Activated T-cell treated with anti-CD3 and anti-CD28 coated beads for 1 hour (primary cell): ENCODE measurements around the gene CD40.

Experiments
- DNase-seq: peaks from one replicate; pipeline ENCODE4 v3.0.0-alpha.2; 2020; ENCODE audit warnings: low read depth

CD40 gene

DNA sequence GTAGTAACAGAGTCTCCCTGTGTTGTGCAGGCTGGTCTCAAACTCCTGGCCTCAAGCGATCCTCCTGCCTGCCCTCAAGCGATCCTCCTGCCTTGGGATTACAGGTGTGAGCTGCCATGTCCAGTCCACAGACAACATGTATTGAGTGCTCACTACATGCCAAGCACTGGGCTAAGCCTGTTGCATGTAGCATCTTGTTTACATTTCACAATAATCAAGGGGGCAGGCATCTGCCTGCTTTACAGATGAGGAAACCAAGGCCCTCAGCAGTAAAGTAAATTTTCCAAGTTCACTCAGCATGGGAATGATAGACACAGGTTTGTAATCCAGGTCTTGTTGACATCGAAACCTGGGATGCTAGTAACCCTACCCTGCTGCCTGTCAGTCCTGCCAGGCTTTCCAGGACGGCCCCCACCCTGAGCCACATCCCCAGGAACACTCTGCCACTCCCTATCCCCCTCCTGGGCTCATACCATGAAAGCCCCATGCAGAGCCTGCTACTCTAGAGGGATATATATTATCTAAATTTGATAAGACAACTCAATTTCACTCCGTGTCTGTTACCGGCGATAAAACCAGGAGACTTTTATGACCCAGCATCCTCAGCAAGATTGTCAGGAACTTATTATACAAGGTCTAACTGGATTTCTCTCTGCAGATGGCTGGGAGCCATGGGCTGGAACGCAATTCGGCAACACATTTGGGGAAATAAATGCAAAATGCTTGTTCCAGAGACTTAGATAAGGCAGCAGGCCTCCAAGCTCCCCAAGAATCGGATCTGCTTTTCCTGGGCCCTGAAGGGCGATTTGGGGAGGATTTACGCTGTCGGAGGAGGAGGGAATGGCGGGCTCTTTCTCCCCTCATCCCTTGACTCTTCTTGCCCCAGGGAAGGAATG is 30.4 kb downstream of the CD40 start:
- DNase-seq, result no peak

DNA sequence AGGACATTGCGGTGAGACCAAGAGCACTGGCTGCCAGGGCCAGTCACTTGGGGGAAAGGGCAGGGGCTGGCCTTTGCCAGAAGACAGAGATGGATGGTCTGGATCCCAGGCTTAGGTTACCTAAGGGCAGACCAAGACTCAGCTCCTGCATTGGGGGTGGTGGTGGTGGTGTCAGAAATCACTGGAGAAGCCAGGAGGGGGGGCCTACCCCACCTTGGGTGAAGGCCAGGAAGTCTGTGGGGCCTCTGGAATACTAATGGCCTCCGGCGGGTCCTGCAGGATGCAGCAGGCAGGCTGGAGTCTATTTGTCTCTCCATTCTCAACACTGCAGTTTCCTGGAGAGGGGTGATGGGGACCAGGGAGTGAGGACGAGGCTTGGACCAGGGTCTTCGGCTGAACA is 32.8 kb downstream of the CD40 start:
- no peak for DNase-seq

DNA sequence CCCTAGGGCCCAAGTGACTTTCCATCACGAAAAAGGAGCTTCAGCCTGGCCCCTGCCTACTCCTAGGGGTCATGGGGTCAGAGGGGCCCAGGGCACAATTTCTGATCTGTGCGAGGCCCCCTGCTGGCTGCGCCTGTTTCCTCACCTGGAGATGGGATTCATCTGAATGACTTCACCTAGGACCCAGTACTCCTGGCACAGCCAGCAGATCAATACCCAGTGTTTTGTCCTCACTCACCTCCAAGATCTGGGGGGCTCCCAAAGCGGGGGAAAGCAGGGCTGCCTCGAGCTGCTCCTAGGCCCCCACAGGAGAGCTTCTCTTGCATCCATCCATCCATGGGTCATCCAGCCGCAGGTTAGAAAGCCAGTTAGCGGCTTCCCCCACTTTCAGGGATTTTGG is 33.8 kb downstream of the CD40 start:
- DNase-seq, result no peak

DNA sequence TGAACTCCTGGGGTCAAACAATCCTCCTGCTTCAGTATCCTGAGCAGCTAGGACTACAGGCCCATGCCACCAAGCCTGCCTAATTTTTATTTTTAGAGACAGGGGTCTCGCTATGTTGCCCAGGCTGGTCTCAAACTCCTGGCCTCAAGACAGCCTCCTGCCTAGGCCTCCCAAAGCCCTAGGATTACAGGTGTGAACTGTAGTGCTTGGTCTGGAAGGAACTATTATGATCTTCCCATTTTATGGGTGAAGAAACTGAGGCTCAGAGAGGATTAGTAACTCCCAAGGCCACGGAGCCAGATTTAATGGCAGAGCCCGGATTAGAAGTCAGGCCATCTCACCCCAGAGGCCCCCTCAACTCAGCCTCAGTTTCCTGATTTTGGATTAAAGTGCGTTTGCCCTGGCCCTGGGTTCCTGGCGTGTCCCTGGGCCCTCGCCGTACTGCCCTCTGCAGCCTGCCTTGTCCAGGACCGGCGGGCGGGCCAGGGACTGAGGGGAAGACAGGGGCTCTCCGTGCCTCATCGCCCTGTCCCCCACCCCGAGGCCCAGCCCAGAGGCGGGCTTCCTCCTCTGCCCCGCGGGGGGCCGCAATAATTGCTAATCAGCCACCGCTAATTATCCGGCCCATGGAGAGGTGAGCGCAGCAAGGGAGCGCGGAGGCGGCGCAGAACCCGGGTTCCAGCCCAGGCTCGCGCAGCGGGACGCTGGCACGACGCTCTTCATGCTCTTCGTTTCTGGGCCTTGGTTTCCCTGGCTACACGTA is 34.9 kb downstream of the CD40 start:
- no peak for DNase-seq

DNA sequence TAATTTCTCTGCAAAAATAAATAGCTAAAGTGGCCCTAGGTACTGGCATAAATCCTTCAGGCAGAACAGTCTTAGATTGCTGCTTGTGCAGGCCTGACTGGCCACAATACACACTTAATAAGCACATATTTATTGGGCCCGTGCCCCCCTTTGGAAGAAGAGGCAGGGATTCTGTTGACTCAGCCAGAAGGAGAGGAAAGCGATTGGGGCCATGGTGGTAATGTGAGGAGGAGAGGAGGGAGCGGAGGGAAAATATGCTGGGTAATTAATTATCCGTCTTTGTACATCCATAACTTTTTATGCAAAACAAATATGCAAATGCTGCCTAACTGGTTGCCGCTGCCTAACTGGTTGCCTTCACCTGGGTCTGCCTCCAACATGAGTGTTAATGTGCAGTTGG is 36.2 kb downstream of the CD40 start:
- DNase-seq, result no peak

DNA sequence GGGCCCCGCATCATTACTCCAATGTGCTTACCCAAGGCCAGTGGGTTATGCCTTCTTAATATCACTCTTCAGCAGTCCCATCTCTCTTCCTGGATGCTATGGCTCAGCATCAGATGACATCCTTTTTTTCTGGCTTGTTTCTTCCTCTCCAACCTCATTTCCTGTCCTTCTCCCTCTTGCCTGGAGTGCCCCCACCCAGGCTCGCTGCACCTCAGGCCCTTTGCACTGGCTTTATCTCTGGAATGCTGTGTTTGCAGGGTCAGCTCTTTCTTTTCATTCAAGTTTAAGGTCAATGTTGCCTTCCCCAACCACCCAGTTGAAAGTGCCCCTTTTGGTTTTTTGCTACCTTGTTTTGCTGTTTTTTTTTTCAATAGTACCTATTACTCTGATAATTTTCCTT is 36.7 kb downstream of the CD40 start:
- DNase-seq, result no peak

DNA sequence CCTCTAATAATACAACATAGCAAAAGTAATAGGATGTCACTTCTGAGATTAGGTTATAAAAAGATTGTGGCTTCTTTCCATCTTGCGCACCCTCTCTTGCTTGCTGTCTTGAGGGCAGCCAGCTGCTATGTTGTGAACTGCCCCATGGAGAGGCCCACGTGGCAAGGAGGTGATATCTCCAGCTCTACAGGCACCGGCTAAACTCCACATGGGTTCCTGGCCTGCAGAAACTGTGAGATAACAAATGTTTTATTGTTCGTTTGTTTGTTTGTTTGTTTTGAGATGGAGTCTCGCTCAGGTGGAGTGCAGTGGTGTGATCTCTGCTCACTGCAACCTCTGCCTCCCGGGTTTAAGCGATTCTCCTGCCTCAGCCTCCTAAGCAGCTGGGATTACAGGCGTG is 38.0 kb downstream of the CD40 start:
- DNase-seq, result no peak

DNA sequence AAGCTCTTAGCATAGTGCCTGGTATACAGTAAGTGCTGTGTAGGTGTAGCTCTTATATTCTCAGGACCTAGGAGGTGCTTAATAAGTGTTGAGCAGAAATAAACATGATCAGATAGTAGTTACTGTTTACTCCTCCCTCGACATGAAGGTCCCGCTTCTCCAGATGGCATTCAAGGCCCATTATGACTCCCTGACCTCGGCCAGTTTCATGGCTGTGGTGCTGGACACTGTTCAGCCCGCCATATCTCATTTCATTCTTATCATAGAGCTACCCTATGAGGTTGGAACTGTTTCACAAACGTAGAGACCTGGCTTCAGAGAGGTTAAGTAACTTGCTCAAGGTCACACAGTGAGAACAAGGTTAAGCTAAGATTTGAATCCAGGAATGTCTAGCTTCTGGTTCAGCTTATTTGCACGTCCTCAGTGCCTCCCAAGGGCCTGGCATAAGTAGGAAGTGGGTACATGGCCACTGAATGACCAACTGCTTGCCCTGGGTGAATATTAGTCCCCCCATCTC is 39.0 kb downstream of the CD40 start:
- no peak for DNase-seq

DNA sequence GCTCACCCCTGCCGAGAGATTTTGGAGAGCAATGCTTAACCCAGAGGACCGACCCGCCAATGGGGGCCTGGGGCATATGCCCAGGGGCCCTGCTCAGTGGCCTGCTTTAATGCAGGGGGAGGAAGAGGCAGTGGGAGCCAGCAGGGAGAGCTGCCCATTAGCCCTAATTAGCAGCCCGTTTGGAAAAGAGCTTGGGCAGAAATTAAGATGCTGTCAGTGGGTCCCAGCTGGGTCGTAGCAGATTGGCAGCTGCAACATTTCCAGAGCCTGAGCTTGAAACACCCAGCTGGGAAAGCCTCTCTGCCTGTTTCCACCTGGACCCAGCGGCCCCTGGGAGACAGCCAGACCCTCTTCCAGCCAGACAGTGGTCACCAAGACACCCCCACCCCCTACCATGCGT is 39.5 kb downstream of the CD40 start:
- no peak for DNase-seq

DNA sequence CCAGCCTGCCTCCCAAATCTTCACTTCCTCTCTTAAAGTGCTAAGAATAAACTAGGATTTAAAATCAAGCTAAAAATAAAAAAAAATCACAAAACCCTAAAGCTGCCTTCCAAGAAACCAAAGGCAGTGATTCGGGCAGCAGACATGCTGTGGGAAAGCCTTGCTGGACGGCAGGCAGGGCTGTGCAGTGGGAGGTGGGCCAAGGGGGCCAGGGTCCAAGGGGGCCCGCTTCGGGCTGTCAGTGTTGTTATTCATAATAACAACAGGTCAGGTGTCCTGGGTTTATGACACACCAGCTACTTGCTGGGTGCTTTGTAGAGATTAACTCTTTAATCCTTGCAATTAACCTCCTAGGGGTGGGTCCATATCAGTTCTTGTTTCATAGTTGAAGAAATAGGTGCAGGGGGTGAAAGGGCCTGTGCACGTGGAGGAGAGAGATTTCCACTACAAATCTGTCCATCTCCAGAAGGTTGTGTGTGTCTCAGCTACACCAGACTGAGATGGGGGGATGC is 40.4 kb downstream of the CD40 start:
- DNase-seq, result no peak

DNA sequence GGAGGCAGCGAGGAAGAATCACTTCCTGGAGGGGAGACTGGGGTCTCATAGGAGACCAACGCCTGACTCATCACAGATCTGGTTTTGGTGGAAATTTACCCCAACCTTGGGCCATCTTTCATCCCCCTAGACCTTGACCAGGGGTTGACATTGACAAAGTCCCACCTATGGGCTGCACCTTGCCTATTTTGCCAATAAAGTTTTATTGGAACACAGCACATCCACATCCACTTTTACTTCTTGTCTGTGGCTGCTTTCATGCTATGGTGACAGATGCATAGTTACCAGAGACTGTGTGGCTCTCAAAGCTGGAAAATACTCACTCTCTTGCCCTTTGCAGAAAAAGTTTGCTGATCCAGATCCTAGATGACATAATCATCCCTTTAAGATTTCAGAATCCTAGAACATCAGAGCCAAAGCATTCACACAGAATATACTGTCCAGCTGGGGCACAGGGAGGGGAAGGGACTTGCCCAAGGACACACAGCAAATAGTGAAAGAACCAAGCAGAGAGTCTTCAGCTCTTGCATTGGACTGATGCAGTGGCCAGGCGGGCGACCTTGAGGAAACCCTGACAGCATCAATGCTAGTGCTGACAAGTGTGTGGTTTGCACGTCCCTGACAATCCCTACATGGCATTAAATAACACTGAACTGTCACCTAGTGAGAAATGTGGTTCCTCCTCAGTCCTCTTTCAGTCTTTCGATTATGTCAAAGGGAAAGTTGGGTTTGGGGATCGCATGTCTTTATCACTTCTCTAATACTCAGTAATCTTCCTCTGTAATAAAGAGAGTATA is 41.2 kb downstream of the CD40 start:
- no peak for DNase-seq

DNA sequence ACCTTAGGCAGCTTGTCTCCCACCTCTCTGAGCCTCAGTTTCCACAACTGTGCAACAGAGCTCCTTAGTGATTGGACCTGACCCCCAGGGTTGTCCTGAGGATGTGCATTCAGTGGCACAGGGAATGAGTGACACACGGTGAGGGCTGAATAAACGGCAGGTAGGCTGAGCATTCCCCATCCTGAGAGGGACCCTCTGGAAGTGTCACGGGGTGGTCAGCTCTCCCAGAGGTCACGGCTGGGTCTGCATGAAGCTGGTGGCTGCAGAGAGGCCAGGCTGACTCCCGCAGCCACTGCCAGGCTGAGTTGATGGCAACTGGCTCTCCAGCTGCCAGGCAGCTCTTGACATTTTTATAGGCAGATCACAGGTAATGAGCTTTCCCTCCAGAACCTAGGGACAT is 42.5 kb downstream of the CD40 start:
- DNase-seq, result no peak

DNA sequence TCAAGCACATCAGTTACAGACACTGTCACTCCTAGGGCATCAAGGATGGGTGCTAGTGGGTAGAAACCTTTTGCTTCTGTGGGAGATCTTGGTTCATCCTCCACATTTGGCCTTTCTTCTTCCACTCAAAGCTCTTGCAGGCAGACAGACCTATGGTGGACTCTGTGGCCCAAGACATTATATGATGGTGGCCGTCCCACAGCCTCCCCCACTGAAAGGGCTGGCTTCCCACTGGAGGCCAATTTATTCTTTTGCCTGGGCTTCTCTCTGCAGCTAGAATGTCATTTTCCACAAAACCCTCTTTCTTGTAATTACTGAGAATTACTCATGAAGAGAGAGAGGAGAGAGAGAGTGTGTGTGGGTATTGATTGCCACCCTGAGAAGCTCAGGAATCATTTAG is 43.8 kb downstream of the CD40 start:
- no peak for DNase-seq

DNA sequence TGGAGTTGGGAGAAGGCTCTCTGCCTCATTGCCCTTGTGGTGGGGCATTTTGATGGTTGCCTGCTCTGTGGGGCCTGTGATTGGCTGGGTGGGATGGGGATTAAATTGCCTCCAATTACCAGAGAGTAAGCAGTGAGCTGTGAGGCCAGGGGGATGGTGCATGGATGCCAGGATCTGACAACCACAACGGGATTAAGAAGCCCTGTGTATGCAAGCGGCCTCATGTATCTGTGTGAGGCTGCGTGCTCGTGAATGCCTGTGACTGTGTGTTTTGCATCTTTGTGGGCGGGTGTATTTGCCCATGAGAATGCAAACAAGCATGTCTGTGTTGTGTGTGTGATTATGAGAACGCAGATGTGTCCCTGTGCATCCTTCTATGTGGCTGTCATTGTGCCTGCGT is 46.1 kb downstream of the CD40 start:
- DNase-seq, result no peak

DNA sequence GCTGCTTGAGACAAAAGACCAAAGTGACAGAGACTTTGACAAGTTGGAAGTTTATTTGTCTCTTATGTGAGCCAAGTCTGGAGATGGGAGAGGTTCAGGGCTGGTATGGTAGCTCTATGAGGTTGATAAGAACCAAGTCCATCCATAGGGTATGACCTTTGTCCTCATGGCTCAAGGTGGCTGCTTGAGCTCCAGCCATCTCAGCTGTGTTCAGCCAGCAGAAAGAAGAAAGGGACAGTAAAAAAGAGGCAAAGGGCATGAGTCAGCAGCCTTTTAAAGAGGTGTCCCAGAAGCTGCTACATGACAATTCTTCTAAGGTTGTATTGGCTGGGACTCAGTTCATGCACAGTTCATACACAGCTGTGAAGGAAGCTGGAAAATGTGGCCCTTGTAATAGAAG is 49.0 kb downstream of the CD40 start:
- no peak for DNase-seq

DNA sequence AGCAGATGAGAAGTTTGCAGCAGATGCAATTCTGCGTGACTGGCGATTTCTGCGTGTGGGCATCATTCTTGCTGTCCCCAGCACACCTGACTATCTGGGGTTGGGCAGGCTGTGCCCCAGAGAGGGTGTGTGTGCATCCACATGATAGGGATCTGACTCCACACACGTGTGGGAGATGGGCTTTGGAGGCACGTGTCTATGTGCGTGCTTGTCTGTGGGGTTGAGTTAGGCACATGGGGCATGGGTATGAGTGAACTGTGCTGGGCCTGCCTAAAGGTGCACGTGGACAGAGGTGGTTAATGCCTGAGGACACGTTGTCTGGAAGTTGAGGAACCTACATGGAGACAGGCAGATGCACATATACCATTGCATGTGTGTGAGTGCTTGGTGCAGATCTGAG is 50.3 kb downstream of the CD40 start:
- DNase-seq, result no peak

DNA sequence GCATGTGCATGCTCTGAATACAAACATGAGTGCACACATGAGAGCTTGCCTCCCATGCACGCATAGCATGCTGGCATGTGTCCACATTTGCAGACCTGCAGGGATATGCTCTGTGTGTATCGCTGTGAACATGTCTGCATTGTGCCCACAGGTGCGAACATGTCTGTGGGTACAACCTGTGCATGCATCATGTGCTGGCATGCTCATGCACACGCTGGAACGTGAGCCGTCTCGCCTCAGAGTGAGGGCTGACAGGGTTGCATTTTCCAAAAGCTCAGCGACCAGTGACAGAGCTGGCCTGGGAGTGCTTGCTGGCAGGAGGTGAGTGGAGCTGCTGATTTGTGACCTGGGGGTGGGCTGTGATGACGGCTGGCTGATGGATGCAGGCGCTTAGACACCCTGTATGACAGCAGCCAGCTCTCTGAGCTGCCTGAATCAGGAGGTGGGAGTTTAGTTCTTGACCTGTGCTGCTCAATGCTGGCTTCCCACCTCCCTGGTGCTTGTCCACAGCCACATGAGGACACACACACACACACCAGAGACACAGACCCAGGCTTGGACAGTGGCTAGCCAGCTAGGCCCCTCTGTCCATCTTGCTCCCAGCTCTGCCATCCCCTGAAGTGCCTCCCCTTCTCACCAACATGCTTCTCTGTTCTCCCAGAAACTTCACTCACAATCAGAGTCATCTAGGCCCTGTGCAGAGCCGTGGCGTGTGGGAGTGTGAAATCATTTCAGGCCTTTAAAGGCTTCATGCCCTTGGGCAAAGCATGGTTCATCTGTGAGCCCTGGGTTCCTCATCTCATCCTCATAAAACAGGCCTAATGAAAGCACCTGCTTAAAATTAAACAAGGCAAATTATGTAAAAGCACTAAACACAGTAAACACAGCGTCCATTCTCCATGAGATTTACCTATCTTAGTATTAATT is 51.4 kb downstream of the CD40 start:
- DNase-seq, result no peak

DNA sequence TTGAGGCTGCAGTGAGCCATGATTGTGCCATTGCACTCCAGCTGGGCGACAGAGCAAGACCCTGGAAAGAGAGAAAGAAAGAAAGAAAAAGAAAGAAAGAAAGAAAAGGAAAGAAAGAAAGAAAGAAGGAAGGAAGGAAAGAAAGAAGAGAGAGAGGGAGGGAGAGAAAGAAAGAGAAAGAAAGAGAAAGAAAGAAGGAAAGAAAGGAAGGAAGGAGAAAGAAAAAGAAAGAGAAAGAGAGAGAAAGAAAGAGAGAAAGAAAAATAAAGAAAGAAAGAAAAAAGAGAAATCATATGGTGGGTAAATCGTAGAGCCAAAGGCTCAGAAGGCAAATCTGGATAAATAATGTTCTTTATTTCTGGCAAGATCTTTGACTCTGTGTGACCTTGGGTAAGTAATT is 53.4 kb downstream of the CD40 start:
- DNase-seq, result no peak

DNA sequence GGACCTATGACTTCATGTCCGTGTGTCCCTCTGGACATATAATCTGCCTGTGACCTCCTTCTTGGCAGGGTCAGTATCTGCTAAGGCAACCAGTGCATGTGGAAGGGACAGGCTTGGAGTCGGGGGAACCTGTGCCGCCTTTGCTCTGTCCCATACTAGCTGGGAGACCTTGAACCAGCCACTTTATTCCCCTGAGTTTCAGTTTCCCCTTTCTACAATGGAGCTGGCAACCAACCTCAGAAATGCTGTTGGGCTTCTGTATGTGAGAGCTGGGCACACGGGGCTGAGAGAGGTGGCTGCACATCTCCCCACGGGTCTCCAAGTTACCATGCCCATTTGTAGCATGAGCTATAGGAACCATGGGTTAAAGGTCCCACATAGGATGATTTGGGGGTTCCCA is 53.8 kb downstream of the CD40 start:
- no peak for DNase-seq

DNA sequence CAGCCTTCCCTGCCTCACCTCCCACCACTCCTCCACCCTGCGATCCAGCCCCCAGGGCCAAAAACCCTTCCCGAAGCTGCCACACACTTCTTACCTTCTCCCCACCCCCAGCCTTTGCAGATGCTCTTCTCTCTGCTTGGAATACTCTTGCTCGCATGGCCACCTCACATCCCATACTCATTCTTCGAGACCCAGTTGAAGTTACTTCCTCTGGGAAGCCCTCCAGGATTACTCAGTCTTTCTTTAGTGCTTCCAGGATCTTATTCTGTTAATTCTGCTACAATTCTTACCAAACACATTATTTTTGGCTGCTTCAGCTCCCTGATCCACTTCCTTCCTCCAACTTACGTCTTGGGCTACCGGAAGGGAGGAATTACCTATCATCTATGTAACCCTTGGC is 54.3 kb downstream of the CD40 start:
- no peak for DNase-seq

DNA sequence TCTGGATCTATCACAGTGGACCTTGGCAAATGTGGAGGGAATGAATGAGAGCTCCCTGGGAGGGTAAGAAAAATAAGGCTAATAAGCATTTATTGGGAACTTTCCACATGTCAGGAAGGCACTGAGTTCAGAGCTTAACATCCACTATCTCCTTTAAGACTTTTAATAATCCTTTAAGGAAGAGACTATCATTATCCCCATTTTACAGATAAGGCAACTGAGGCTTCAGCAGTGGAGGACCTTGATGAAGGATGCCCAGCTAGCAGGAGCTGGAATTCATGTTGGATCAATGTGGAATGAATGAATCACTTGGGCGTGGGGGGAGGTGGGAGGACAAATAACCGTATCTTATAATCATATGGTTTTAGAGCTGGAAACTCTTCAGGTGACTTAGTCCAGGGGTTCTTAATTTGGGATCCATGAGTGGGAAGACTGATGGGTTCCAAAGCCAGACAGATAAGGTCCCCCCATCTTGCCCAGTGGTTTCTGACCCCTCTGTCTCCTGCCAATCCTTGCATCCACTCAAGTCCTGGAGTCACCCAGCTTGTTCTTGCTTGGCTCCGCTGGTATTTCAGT is 54.9 kb downstream of the CD40 start:
- DNase-seq, result no peak
